Measurements from ENCODE around the gene MAPRE2.

- TF ChIP-seq ZNF274 (IDR thresholded peaks at IDR 0.05; ENCODE audit: low read depth, low read length), result no peak
- TF ChIP-seq SUZ12 (IDR thresholded peaks at IDR 0.05; ENCODE audit: extremely low read depth, insufficient read depth, insufficient read length), result no peak
- no peak for TF ChIP-seq YY1 (IDR thresholded peaks at IDR 0.05; ENCODE audit: insufficient read depth, insufficient read length)
Measured at GRCh38 chr18:35163014-35163539, 121.9 kb downstream of the MAPRE2 start.

Data from NT2/D1 (cell line).